GM21367 (cell line): ENCODE measurements around the gene MYH9.
"Not testable (repeated sequence)": the region's sequence is repeated elsewhere in the genome, so short reads cannot be mapped to it uniquely, and the experiment has no call there.

Experiments
- ATAC-seq: cut with Tn5 transposase; IDR thresholded peaks from one replicate; pipeline ENCODE4 v1.9.1; 2021; ENCODE audit not compliant: unreplicated experiment

MYH9 gene

GRCh38 chr22:36253523-36254490 is 134.0 kb downstream of the MYH9 start:
- no peak for ATAC-seq

- ATAC-seq: no peak
Measured at GRCh38 chr22:36252754-36253522, 134.8 kb downstream of the MYH9 start, which contains the start of gene APOL1. APOL1 (plus strand) TSS chr22:36253133; CDS start chr22:36254956, 1,823 bp downstream.

GRCh38 chr22:36251979-36252608 is 135.7 kb downstream of the MYH9 start:
- ATAC-seq: not testable (repeated sequence)

- not testable (repeated sequence) for ATAC-seq
Measured at GRCh38 chr22:36250292-36250960, 137.3 kb downstream of the MYH9 start.

GRCh38 chr22:36249160-36249559 is 138.6 kb downstream of the MYH9 start:
- no peak for ATAC-seq

- ATAC-seq: no peak
Measured at GRCh38 chr22:36247955-36248354, 139.8 kb downstream of the MYH9 start.

GRCh38 chr22:36246718-36247117 is 141.0 kb downstream of the MYH9 start:
- no peak for ATAC-seq

GRCh38 chr22:36245805-36246356 is 141.9 kb downstream of the MYH9 start:
- no peak for ATAC-seq

- ATAC-seq: no peak
Measured at GRCh38 chr22:36244522-36245391, 143.0 kb downstream of the MYH9 start.

- no peak for ATAC-seq
Measured at GRCh38 chr22:36243986-36244385, 143.8 kb downstream of the MYH9 start.

GRCh38 chr22:36239401-36240171 is 148.2 kb downstream of the MYH9 start, which contains the start of gene APOL2:
APOL2 (minus strand) TSS chr22:36239527; CDS start chr22:36233162, 6,365 bp downstream.
- peak; percentile 82 for ATAC-seq

GRCh38 chr22:36239150-36239400 is 148.7 kb downstream of the MYH9 start:
- no peak for ATAC-seq

- ATAC-seq: no peak
Measured at GRCh38 chr22:36238373-36239149, 149.2 kb downstream of the MYH9 start.

- ATAC-seq: no peak
Measured at GRCh38 chr22:36237462-36238372, 150.1 kb downstream of the MYH9 start.

- no peak for ATAC-seq
Measured at GRCh38 chr22:36236388-36237319, 151.1 kb downstream of the MYH9 start.

GRCh38 chr22:36235585-36235984 is 152.2 kb downstream of the MYH9 start:
- ATAC-seq: no peak
